D341Med (cell line): Measurements from ENCODE around the gene TYSND1.
A peak's percentile ranks its signal among the peaks of the same experiment; 100 is the strongest.
"Not testable (repeated sequence)": the region's sequence is repeated elsewhere in the genome, so short reads cannot be mapped to it uniquely, and the experiment has no call there.

ENCODE experiments used
- DNase-seq: peaks from one replicate; pipeline ENCODE4 v3.0.0; 2012; ENCODE audit warnings: low spot score

The TYSND1 gene

GRCh38 chr10:70109064-70109729 lies 37.3 kb downstream of the TYSND1 start:
- no peak for DNase-seq

- DNase-seq: peak; percentile 49
These were observed 39.3 kb downstream of the TYSND1 start for GRCh38 chr10:70106958-70107791.

GRCh38 chr10:70101668-70102067 lies 44.8 kb downstream of the TYSND1 start:
- DNase-seq: no peak

GRCh38 chr10:70101068-70101562 lies 45.4 kb downstream of the TYSND1 start:
- DNase-seq: not testable (repeated sequence)

GRCh38 chr10:70098271-70098670 lies 48.2 kb downstream of the TYSND1 start:
- DNase-seq: no peak

- no peak for DNase-seq
These were observed 49.0 kb downstream of the TYSND1 start for GRCh38 chr10:70097459-70097858.

GRCh38 chr10:70096705-70097420 lies 49.6 kb downstream of the TYSND1 start:
- DNase-seq: no peak

- DNase-seq: no peak
These were observed 50.3 kb downstream of the TYSND1 start for GRCh38 chr10:70096016-70096704.

- DNase-seq: no peak
These were observed 52.2 kb downstream of the TYSND1 start for GRCh38 chr10:70094250-70094649.

GRCh38 chr10:70093335-70093944 lies 53.1 kb downstream of the TYSND1 start:
- no peak for DNase-seq

- DNase-seq: no peak
These were observed 54.1 kb downstream of the TYSND1 start for GRCh38 chr10:70092389-70092718.

- no peak for DNase-seq
These were observed 55.5 kb downstream of the TYSND1 start for GRCh38 chr10:70090951-70091350.

GRCh38 chr10:70090013-70090412 lies 56.5 kb downstream of the TYSND1 start:
- DNase-seq: no peak

- DNase-seq: no peak
These were observed 58.2 kb downstream of the TYSND1 start for GRCh38 chr10:70088308-70088698.
